HG03103 (cell line): ENCODE measurements around the gene SUPT6H.
"Not testable (repeated sequence)": the region's sequence is repeated elsewhere in the genome, so short reads cannot be mapped to it uniquely, and the experiment has no call there.

Experiments used
- ATAC-seq: cut with Tn5 transposase; IDR thresholded peaks from one replicate; pipeline ENCODE4 v1.9.1; 2021; ENCODE audit warnings: low read depth; ENCODE audit not compliant: unreplicated experiment

The SUPT6H gene

GRCh38 chr17:28646039-28646754 is 15.8 kb upstream of the SUPT6H start:
- no peak for ATAC-seq

GRCh38 chr17:28648698-28649097 is 13.3 kb upstream of the SUPT6H start:
- ATAC-seq: no peak

- ATAC-seq: no peak
These were observed 6.8 kb upstream of the SUPT6H start for GRCh38 chr17:28655160-28655559.

GRCh38 chr17:28657756-28658155 is 4.2 kb upstream of the SUPT6H start:
- no peak for ATAC-seq

GRCh38 chr17:28658342-28658741 is 3.7 kb upstream of the SUPT6H start:
- not testable (repeated sequence) for ATAC-seq

GRCh38 chr17:28658766-28659496 is 3.1 kb upstream of the SUPT6H start:
- ATAC-seq: not testable (repeated sequence)

- not testable (repeated sequence) for ATAC-seq
These were observed 2.5 kb upstream of the SUPT6H start for GRCh38 chr17:28659497-28659881.

GRCh38 chr17:28662527-28662829 is 473 bp downstream of the SUPT6H start:
- no peak for ATAC-seq

GRCh38 chr17:28663723-28664122 is 1.7 kb downstream of the SUPT6H start:
- ATAC-seq: no peak

- ATAC-seq: no peak
These were observed 4.0 kb downstream of the SUPT6H start for GRCh38 chr17:28665994-28666393.

GRCh38 chr17:28667870-28668269 is 5.9 kb downstream of the SUPT6H start:
- ATAC-seq: no peak

- ATAC-seq: no peak
These were observed 7.9 kb downstream of the SUPT6H start for GRCh38 chr17:28669918-28670317.

GRCh38 chr17:28675490-28675889 is 13.5 kb downstream of the SUPT6H start:
- no peak for ATAC-seq

- no peak for ATAC-seq
These were observed 14.0 kb downstream of the SUPT6H start for GRCh38 chr17:28675980-28676379.

GRCh38 chr17:28682655-28683054 is 20.6 kb downstream of the SUPT6H start:
- no peak for ATAC-seq

- no peak for ATAC-seq
These were observed 23.0 kb downstream of the SUPT6H start for GRCh38 chr17:28684963-28685362.

GRCh38 chr17:28685366-28685765 is 23.4 kb downstream of the SUPT6H start:
- no peak for ATAC-seq

GRCh38 chr17:28686296-28686695 is 24.3 kb downstream of the SUPT6H start:
- no peak for ATAC-seq

GRCh38 chr17:28688481-28688880 is 26.5 kb downstream of the SUPT6H start:
- ATAC-seq: no peak

- no peak for ATAC-seq
These were observed 27.0 kb downstream of the SUPT6H start for GRCh38 chr17:28689011-28689410.

- no peak for ATAC-seq
These were observed 31.9 kb downstream of the SUPT6H start for GRCh38 chr17:28693869-28694268.

GRCh38 chr17:28698253-28698941 is 36.4 kb downstream of the SUPT6H start:
- no peak for ATAC-seq
